HTERT RPE-1 (cell line): ENCODE results near the gene RPS6KL1.

Experiments
- in situ Hi-C: fragments of 300-500 bp; cut with MboI; formaldehyde crosslinking; loops from 4 replicates; pipeline ENCODE4 v1.14.3; 2020; ENCODE audit warnings: low sequenced_read_pairs

The RPS6KL1 gene

GRCh38 chr14:74860899-74861733, 61.9 kb downstream of the RPS6KL1 start:
- in situ Hi-C loops = no loop called here

GRCh38 chr14:74859757-74860552, 63.1 kb downstream of the RPS6KL1 start:
- in situ Hi-C loops = no loop called here

- in situ Hi-C loops = no loop called here
These were observed 65.0 kb downstream of the RPS6KL1 start for GRCh38 chr14:74858022-74858421.

- in situ Hi-C loops = no loop called here
These were observed 66.7 kb downstream of the RPS6KL1 start for GRCh38 chr14:74856366-74856765.

- in situ Hi-C loops = no loop called here
These were observed 67.1 kb downstream of the RPS6KL1 start for GRCh38 chr14:74855945-74856344.

- in situ Hi-C loops = no loop called here
These were observed 68.0 kb downstream of the RPS6KL1 start for GRCh38 chr14:74855021-74855420.
